Stimulated activated CD4-positive, alpha-beta T cell treated with anti-CD3 and anti-CD28 coated beads, Interleukin-4, amount 100 ng/mL, for 24 hours (primary cell): Measurements from ENCODE around the gene EDNRA.
"Not testable (repeated sequence)": the region's sequence is repeated elsewhere in the genome, so short reads cannot be mapped to it uniquely, and the experiment has no call there.

Source experiments
- DNase-seq: peaks from one replicate; pipeline ENCODE4 v3.0.0-alpha.2; 2020

Gene EDNRA

GRCh38 chr4:147480891-147481576 lies at the start of gene EDNRA:
Gene EDNRA (plus strand): TSS chr4:147481097. CDS start chr4:147485682, 4,585 bp downstream.
- DNase-seq = no peak

DNA sequence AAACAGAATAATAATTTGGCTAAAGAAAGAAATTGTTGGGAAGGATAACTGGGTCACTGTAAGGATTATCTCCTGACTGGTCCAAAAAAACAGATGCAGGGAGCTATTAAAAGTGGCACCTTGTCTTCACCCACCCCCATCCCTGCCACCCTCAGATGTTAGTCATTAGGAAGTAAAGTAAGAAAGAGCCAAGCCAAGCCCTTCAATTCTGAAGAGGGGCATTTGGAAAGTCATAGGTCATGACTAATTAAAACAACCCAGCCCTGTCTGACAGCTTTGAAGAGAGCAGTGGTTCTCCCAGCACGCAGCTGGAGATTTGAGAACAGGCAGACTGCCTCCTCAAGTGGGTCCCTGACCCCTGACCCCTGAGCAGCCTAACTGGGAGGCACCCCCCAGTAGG lies 46.5 kb upstream of the EDNRA start:
- DNase-seq = not testable (repeated sequence)

- no peak for DNase-seq
Measured at GRCh38 chr4:147440442-147440841, 40.5 kb upstream of the EDNRA start.

- no peak for DNase-seq
Measured at GRCh38 chr4:147447786-147448185, 33.1 kb upstream of the EDNRA start.

- DNase-seq = no peak
Measured at GRCh38 chr4:147453561-147454141, 27.2 kb upstream of the EDNRA start.

GRCh38 chr4:147456706-147457105 lies 24.2 kb upstream of the EDNRA start:
- DNase-seq = no peak

- DNase-seq = no peak
Measured at GRCh38 chr4:147461161-147461560, 19.7 kb upstream of the EDNRA start.

DNA sequence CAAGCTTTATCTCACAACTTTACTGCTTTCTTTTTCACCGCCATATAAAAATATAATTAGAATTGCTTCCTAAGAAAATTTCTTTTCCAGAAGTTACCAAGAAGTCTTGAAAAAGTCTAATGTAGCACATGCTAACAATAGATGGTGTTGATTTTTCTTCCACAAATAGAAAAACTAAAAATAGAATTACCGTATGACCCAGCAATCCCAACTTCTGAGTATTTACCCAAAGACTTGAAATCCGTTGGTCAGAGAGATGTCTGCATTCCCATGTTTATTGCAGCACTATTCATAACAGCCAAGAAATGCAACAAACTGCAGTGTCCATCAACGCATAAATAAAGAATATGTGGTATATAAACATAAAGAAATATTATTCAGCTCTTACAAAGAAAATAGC lies 17.8 kb upstream of the EDNRA start:
- DNase-seq = no peak

GRCh38 chr4:147465461-147465860 lies 15.4 kb upstream of the EDNRA start:
- no peak for DNase-seq

- no peak for DNase-seq
Measured at GRCh38 chr4:147477439-147477838, 3.5 kb upstream of the EDNRA start.

DNA sequence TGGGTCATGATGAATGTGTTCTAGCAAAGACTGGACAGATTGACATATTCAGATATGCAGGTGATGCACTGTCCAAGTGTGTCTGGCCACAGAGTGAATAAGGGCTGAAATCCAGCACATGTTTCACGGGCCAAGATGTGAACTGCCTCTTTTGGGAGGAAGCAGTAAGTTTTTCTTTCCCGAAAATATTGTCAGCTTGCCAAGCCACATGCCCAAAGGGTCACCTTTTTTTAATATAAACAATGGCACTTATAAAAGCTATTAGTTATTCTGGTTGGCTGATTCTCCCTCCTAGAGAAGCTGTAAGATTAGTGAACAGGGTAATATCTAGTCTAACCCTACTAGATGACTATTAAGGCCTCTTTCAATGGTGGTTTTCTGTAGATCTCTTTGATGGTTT lies 1.5 kb upstream of the EDNRA start:
- no peak for DNase-seq

DNA sequence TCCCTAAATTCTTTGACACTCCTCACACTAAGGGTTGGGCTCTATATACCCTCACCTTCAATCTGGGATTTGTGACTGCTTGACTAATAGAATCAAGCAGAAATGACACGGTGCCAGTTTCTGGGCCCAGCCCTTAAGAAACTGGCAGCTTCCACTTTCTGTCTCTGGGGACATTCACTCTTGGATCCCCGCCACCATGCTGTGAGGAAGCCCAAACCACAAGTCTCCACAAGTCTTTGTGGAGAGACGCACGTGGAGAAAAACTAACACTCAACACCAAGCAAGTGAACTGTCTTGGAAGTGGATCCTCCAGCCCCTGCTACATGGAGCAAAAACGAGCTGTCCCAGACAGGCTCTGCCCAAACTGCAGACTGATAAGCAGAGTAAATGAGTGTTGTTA lies 1.1 kb upstream of the EDNRA start:
- no peak for DNase-seq

- no peak for DNase-seq
Measured at GRCh38 chr4:147480502-147480890, 401 bp upstream of the EDNRA start.

- no peak for DNase-seq
Measured at GRCh38 chr4:147481577-147482109, 746 bp downstream of the EDNRA start.

GRCh38 chr4:147482281-147482680 lies 1.4 kb downstream of the EDNRA start:
- no peak for DNase-seq

- DNase-seq = no peak
Measured at GRCh38 chr4:147485167-147485566, 4.3 kb downstream of the EDNRA start.

GRCh38 chr4:147487616-147488015 lies 6.7 kb downstream of the EDNRA start:
- no peak for DNase-seq

DNA sequence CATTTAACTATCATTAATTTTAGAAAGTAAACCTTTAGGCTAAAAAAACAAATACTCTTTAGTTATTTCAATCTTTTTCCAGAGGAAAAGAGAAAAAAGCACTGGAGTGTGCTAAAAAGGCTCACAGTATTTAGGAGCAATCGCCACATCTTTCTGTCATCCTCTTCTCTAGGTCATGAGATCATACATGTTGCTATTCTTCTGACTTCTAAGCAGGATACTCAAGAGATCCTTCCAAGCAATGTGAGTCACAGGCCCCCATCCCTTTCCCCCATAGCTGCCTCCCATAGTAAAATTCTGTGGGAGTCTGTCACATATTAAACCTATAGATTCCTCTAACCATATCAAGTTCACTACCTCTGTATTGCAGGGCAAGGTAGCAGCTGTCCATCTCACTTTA lies 7.7 kb downstream of the EDNRA start:
- no peak for DNase-seq

DNA sequence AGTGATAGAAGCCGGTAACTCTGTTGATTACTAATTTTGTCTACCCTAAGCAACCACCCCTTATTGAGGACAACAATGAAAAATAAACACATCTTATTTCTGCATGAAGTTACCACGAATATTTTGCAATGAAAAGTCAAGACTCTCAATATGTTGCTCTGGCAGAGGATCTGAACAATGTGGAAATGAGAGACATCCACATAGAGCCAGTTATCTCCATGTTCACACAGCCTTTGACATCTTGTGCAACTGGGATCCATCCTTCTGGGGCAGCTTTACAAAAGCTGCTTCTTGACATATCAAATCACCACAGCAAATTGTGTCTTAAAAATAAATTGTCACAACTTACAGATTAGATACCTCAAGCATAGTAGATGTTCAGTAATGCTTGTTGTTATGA lies 10.2 kb downstream of the EDNRA start:
- DNase-seq = no peak

GRCh38 chr4:147492306-147492705 lies 11.4 kb downstream of the EDNRA start:
- DNase-seq = no peak

GRCh38 chr4:147492761-147493160 lies 11.9 kb downstream of the EDNRA start:
- no peak for DNase-seq

DNA sequence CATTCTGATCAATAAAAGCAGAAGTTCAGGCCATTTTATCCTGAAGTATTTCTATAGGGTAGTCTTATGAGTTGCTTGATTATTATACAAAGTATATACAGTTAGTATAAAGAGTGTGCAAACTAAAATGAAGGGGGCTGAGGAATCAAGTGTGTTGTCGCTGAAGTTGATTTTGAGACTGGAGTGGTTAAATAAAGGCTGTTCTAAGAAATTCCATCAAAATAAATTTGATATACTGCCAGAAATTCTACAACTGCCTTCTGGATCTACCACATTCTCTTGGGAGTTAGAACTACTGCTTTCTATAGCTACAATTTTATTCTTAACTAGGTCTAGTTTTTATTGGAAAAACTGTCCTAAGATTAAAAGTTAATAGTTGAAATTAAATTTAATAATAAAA lies 12.4 kb downstream of the EDNRA start:
- no peak for DNase-seq

- no peak for DNase-seq
Measured at GRCh38 chr4:147494301-147494700, 13.4 kb downstream of the EDNRA start.

DNA sequence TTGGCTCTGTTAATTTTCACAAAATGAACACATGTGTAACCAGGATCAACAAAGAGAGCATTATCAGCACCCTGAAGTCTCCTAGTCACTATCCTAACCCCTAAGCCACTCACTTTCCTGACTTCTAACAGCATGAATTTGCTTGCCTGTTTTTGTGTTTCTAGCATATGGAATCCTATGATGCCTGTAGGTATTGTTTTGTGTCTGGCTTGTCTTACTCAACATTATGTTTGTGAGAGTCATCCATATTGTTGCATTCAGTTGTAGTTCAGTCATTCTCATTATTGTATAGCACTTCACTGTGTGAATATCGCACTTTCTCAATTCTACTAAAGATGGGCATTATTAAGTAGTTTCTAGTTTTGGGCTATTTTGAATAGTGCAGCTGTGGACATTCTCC lies 15.6 kb downstream of the EDNRA start:
- DNase-seq = no peak
